Bronchial epithelial cell (primary cell): ENCODE measurements around the gene NFIA. TPM values are rescaled to one million over a fixed set of nuclear protein-coding genes. Genes with fewer than 3 reads are reported as not detected.

Experiments
- DNase-seq: peaks from one replicate; pipeline ENCODE4 v3.0.0-alpha.2; 2010; ENCODE audit warnings: low read depth
- FAIRE-seq: peaks from 2 replicates; lab custom pipeline; 2011; peaks lifted over from hg19 to GRCh38; lab: Jason Lieb, UNC
- H3K27me3 ChIP-seq: 2 replicates; pipeline ENCODE4 v1.5.1; 2011; ENCODE audit warnings: low read length; ENCODE audit not compliant: control insufficient read depth, insufficient read depth
- H3K36me3 ChIP-seq: 2 replicates; pipeline ENCODE4 v1.5.1; 2011; ENCODE audit warnings: low read length; ENCODE audit not compliant: control insufficient read depth, insufficient read depth
- H3K4me3 ChIP-seq: 2 replicates; pipeline ENCODE4 v1.5.1; 2011; ENCODE audit warnings: mild to moderate bottlenecking, low read depth, low read length, control low read depth
- CTCF ChIP-seq: IDR thresholded peaks from 2 replicates; pipeline ENCODE4 v1.5.1; 2011; ENCODE audit warnings: mild to moderate bottlenecking, moderate library complexity, low read length, control low read depth, inconsistent platforms; ENCODE audit not compliant: insufficient read depth, severe bottlenecking
- total RNA-seq: library from RNA; depleted of rRNA; stranded (reverse); fragments of >200 nt; gene quantifications from 2 replicates; pipeline ENCODE4 v1.2.1, GENCODE V29; 2014

NFIA gene
- total RNA-seq, 1 donor from 2014 or later: 7.4 TPM

GRCh38 chr1:61307422-61308142, 225.2 kb downstream of the NFIA start:
- no peaks in the 10 kb centered on the region for H3K36me3 ChIP-seq
- no peaks in the 10 kb centered on the region for H3K27me3 ChIP-seq
- no peak overlapping the region for H3K4me3 ChIP-seq
- DNase-seq (no peak), FAIRE-seq (no peak)
- no peak for TF ChIP-seq CTCF

- FAIRE-seq (no peak), DNase-seq (no peak)
- H3K36me3 ChIP-seq: peaks cover 2% of the 10 kb centered on the region
- no peaks in the 10 kb centered on the region for H3K27me3 ChIP-seq
- TF ChIP-seq CTCF: no peak
- no peak overlapping the region for H3K4me3 ChIP-seq
Measured at GRCh38 chr1:61310057-61310456, 227.7 kb downstream of the NFIA start.

- FAIRE-seq (no peak), DNase-seq (no peak)
- no peak for TF ChIP-seq CTCF
Measured at GRCh38 chr1:61310538-61310937, 228.2 kb downstream of the NFIA start.

GRCh38 chr1:61313906-61314422, 231.6 kb downstream of the NFIA start:
- no peak overlapping the region for H3K4me3 ChIP-seq
- FAIRE-seq (no peak), DNase-seq (no peak)
- no peaks in the 10 kb centered on the region for H3K27me3 ChIP-seq
- no peak for TF ChIP-seq CTCF
- H3K36me3 ChIP-seq: peaks cover 2% of the 10 kb centered on the region

More at GRCh38 chr1:61310538-61310937, 228.2 kb downstream of the NFIA start:
- no peaks in the 10 kb centered on the region for H3K27me3 ChIP-seq
- peaks cover 2% of the 10 kb centered on the region for H3K36me3 ChIP-seq
- H3K4me3 ChIP-seq: no peak overlapping the region

- FAIRE-seq (no peak), DNase-seq (no peak)
- H3K27me3 ChIP-seq: no peaks in the 10 kb centered on the region
- TF ChIP-seq CTCF: no peak
- H3K36me3 ChIP-seq: peaks cover 2% of the 10 kb centered on the region
- no peak overlapping the region for H3K4me3 ChIP-seq
Measured at GRCh38 chr1:61315011-61315410, 232.7 kb downstream of the NFIA start.
